Lung (tissue), 16 donors: Measurements from ENCODE around the gene PLAC8. TPM values are rescaled to one million over a fixed set of nuclear protein-coding genes. Genes with fewer than 3 reads are reported as not detected.

Source experiments
- ATAC-seq: fragments of 200-7000 bp; cut with Tn5 transposase; one replicate; pipeline ENCODE4 v1.9.1; 2020; ENCODE audit warnings: moderate number of reproducible peaks; ENCODE audit not compliant: insufficient read depth, low FRiP score
- DNase-seq, 3 donors: peaks; one replicate each; pipeline ENCODE4 v3.0.0-alpha.2; 2013 to 2017
- H3K27ac ChIP-seq, 2 donors: one replicate each; pipeline ENCODE4 v1.5.1; 2013; ENCODE audit warnings: mild to moderate bottlenecking in 2 of 2, moderate library complexity in 2 of 2, control low read depth in 1 of 2, inconsistent platforms in 1 of 2, low read depth in 1 of 2, low read length in 1 of 2
- H3K27me3 ChIP-seq, 3 donors: one replicate each; pipeline ENCODE4 v1.5.1; 2013; ENCODE audit warnings: low read length in 2 of 3; ENCODE audit not compliant: control insufficient read depth in 3 of 3, insufficient read depth in 3 of 3
- H3K36me3 ChIP-seq, 4 donors: one replicate each; pipeline ENCODE4 v1.5.1; 2013; ENCODE audit warnings: low read length in 4 of 4, mild to moderate bottlenecking in 1 of 4, moderate library complexity in 1 of 4; ENCODE audit not compliant: control insufficient read depth in 4 of 4, insufficient read depth in 4 of 4
- H3K4me1 ChIP-seq, 5 donors: one replicate each; pipeline ENCODE4 v1.5.1; 2013; ENCODE audit warnings: low read length in 5 of 5, mild to moderate bottlenecking in 2 of 5, moderate library complexity in 1 of 5; ENCODE audit not compliant: control insufficient read depth in 5 of 5, insufficient read depth in 5 of 5
- H3K4me3 ChIP-seq: one replicate; pipeline ENCODE4 v1.5.1; 2013; ENCODE audit warnings: mild to moderate bottlenecking, control low read depth, moderate library complexity
- H3K9ac ChIP-seq, 2 donors: one replicate each; pipeline ENCODE4 v1.5.1; 2013; ENCODE audit warnings: low read length in 2 of 2, control low read depth in 1 of 2; ENCODE audit not compliant: insufficient read depth in 1 of 2
- H3K9me3 ChIP-seq, 4 donors: one replicate each; pipeline ENCODE4 v1.5.1; 2013; ENCODE audit warnings: low read length in 3 of 4, mild to moderate bottlenecking in 1 of 4, moderate library complexity in 1 of 4; ENCODE audit not compliant: control insufficient read depth in 4 of 4, insufficient read depth in 3 of 4
- CTCF ChIP-seq: IDR thresholded peaks from 2 replicates; pipeline ENCODE4 v1.5.1; 2012; ENCODE audit warnings: mild to moderate bottlenecking; ENCODE audit errors: control extremely low read depth, extremely low read depth
- WGBS, 2 donors: extraction: QIAGEN DNeasy Blood & Tissue Kit; methylation state at CpG; one replicate each; pipeline ENCODE4 v1.1.7; 2013; 5-methylcytosine and 5-hydroxymethylcytosine counted together
- long read RNA-seq, 5 donors: transcript quantifications; one replicate each; lab custom pipeline, GENCODE V29; 2026
- polyA plus RNA-seq, 2 donors: library from polyadenylated mRNA; stranded (reverse); fragments of 200-250 nt; gene quantifications; one replicate each; pipeline ENCODE4 v1.2.1, GENCODE V29; 2013
- total RNA-seq, 2 donors: library from RNA; depleted of rRNA in 1 of 2; stranded (reverse); fragments of >200 nt in 1 of 2; gene quantifications; one replicate each; pipeline ENCODE4 v1.2.1, GENCODE V29; 2014 to 2021
- donor health status: control.
- donor health status: control.
- donor health status: Bipolar disorder and iron deficiency.
- donor health status: healthy.
- donor health status: DM: yes; HTN: yes; CAD: no.

The PLAC8 gene
- total RNA-seq: 10 to 100 TPM; 70.5 to 72.4 TPM
- polyA plus RNA-seq: 100 to 1,000 TPM in 1 of 2 donors, 10 to 100 TPM in 1; 53.8 to 115 TPM
- long read RNA-seq, donor 1, partial matches to known transcripts: 0 of 4 reads
- long read RNA-seq, donor 1, other reads (novel, unspliced or antisense): 0 of 4 reads
- long read RNA-seq, donor 2: 0 reads
- long read RNA-seq, donor 3, partial matches to known transcripts: 6 of 7 reads
- long read RNA-seq, donor 3, other reads (novel, unspliced or antisense): 0 of 7 reads
- long read RNA-seq, donor 4, partial matches to known transcripts: 0 of 1 reads
- long read RNA-seq, donor 4, other reads (novel, unspliced or antisense): 0 of 1 reads
- long read RNA-seq, donor 5, partial matches to known transcripts: 0 of 5 reads
- long read RNA-seq, donor 5, other reads (novel, unspliced or antisense): 0 of 5 reads

- TF ChIP-seq CTCF: no peak
- ATAC-seq (no peak), DNase-seq (peak in 1 of 3 donors; percentile 16)
- 29 to 37% methylated on average over 5 of the region's 5 CpGs for WGBS, 2 donors
- Histone ChIP-seq H3K4me3 (no peak within 1 kb of the TSS), H3K9ac (no peak within 1 kb of the TSS), H3K4me1 (peaks cover 0 to 5% (median 0%) of the 10 kb centered on the region in 5 donors), H3K27me3 (no peaks in the 10 kb centered on the region), H3K9me3 (peaks cover 0 to 3% (median 0%) of the 10 kb centered on the region in 4 donors), H3K27ac (peak within 1 kb of the TSS in 1 of 2 donors; percentile 50), H3K36me3 (no peaks in the 10 kb centered on the region)
These were observed at the start of gene PLAC8 for GRCh38 chr4:83114576-83114975. TSS of gene PLAC8 (minus strand) at chr4:83114729. CDS start at chr4:83107921, 6,808 bp downstream.

DNA sequence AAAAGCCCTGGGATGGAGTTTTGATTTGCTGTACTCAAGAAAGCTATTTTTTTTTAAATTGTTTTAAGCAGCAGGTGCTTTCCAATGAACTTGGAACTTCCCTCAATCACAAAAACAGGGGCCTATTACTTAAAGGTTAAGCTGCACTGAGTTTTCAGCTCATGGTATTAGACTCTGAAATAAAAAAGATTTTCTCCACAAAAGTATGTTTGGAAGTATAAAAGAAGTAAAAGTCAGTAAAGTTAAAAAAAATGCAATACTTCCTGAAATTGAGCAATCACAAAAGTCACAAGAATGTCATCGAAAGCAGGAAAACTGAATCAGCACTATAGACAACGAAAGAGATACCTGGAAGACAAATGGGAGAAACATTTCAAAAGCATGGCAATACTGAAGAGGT lies 38.9 kb upstream of the PLAC8 start:
- Histone ChIP-seq H3K27ac (no peak overlapping the region), H3K9me3 (no peaks in the 10 kb centered on the region), H3K36me3 (no peaks in the 10 kb centered on the region), H3K4me1 (no peaks in the 10 kb centered on the region), H3K9ac (no peak overlapping the region), H3K27me3 (no peaks in the 10 kb centered on the region), H3K4me3 (no peak overlapping the region)
- 28 to 47% methylated on average over 2 of the region's 2 CpGs for WGBS, 2 donors
- DNase-seq (no peak), ATAC-seq (no peak)
- TF ChIP-seq CTCF: no peak

GRCh38 chr4:83152746-83153145 lies 38.2 kb upstream of the PLAC8 start:
- H3K4me1 ChIP-seq: no peaks in the 10 kb centered on the region
- no peak for DNase-seq
- H3K4me3 ChIP-seq: no peak overlapping the region
- H3K27ac ChIP-seq: no peak overlapping the region
- no peaks in the 10 kb centered on the region for H3K9me3 ChIP-seq
- no peak for ATAC-seq
- WGBS, 2 donors: 65 to 76% methylated on average over 6 of the region's 6 CpGs
- TF ChIP-seq CTCF: no peak
- no peak overlapping the region for H3K9ac ChIP-seq
- H3K36me3 ChIP-seq: no peaks in the 10 kb centered on the region
- H3K27me3 ChIP-seq: no peaks in the 10 kb centered on the region
